Measurements from ENCODE around the gene ARL15. TPM values are rescaled to one million over a fixed set of nuclear protein-coding genes. Genes with fewer than 3 reads are reported as not detected.
"Not testable (repeated sequence)": the region's sequence is repeated elsewhere in the genome, so short reads cannot be mapped to it uniquely, and the experiment has no call there.

Gene ARL15
- 10.9 TPM for polyA plus RNA-seq

GRCh38 chr5:54310433-54311175 is at the start of gene ARL15:
TSS of gene ARL15 (minus strand) at chr5:54310573.
- Mint-ChIP-seq H3K27me3 (peaks cover 5% of the 10 kb centered on the region), H3K4me1 (peaks cover 10 to 14% (median 13%) of the 10 kb centered on the region in 3 donors), H3K36me3 (no peaks in the 10 kb centered on the region), H3K27ac (peak within 1 kb of the TSS; percentile 71 to 98 (median 91)), H3K9me3 (no peaks in the 10 kb centered on the region), H3K4me3 (peak within 1 kb of the TSS; percentile 93 to 99 (median 96))

DNA sequence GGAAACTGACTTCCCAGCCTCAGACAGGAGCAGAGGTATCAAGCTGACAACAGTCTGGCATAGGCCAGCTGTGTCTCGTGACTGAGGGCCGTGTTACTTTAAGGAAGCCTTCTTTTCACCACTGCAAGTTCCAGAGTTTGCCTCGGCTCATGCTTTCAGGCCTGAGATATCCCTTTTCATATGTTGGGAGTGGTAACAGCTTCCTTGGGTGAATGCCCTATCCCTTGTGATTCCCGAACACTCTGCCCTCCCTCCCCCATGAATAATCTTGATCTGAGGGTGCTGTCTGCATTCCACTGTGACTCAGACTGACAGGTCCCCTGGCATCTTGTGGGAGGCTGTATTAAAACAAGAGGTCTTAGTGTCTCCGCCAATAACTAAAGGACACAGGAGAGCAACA is 49.7 kb upstream of the ARL15 start:
- Mint-ChIP-seq H3K4me1 (peaks cover 0 to 5% (median 3%) of the 10 kb centered on the region in 3 donors), H3K36me3 (no peaks in the 10 kb centered on the region), H3K27me3 (peaks cover 24% of the 10 kb centered on the region), H3K27ac (no peak overlapping the region), H3K4me3 (no peak overlapping the region), H3K9me3 (peaks cover 4 to 9% (median 6%) of the 10 kb centered on the region in 3 donors)

DNA sequence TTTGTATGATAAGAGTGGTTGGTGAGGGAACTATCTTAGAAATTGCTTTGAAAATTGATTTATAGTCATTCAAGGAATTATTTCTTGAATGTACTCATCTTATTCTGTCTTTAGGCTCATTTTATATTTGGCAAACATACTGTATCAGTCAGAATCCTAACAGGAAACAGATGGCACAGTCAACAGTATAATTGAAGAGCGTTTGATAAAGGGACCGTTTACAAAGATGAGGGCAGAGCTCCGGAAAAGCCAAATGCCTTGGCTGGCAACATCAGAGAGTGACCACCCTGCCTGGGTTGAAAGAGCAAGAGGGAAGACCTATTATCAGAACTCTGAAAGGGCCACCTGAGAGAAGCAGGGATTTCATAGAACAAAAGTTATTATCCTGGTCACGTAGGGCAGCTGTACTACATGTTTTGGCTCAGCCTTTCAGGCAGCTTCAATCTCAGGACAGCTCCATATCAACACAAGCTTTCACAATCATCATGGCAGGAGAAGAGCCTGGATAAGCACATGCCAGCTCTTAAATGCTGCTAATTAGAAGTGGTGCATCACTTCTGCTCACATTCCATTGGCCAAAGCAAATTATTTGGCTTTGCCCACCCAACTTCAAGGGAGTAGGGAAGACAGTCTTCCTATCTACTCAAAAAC is 47.2 kb upstream of the ARL15 start:
- Mint-ChIP-seq H3K9me3 (peaks cover 9 to 27% (median 11%) of the 10 kb centered on the region in 3 donors), H3K4me1 (no peaks in the 10 kb centered on the region), H3K36me3 (no peaks in the 10 kb centered on the region), H3K27me3 (peaks cover 22% of the 10 kb centered on the region), H3K27ac (no peak overlapping the region), H3K4me3 (no peak overlapping the region)

GRCh38 chr5:54353933-54354564 is 43.7 kb upstream of the ARL15 start:
- not testable (repeated sequence) for H3K27me3 Mint-ChIP-seq, H3K36me3 Mint-ChIP-seq, H3K4me1 Mint-ChIP-seq, H3K4me3 Mint-ChIP-seq, H3K27ac Mint-ChIP-seq
- peaks cover 11 to 28% (median 13%) of the 10 kb centered on the region in 3 donors for H3K9me3 Mint-ChIP-seq

DNA sequence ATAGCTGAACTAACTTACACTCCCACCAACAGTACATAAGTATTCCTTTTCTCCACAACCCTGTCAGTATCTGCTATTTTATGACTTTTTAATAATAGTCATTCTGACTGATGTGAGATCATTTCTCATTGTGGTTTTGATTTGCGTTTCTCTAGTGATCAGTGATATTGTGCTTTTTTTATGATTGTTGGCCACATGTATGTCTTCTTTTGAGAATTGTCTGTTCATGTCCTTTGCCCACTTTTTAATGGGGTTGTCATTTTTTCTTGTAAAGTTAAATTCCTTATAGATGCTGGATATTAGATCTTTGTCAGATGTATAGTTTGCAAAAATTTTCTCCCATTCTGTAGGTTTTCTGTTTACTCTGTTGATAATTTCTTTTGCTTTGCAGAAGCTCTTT is 42.2 kb upstream of the ARL15 start:
- H3K4me1 Mint-ChIP-seq, H3K27ac Mint-ChIP-seq, H3K4me3 Mint-ChIP-seq, H3K27me3 Mint-ChIP-seq, H3K36me3 Mint-ChIP-seq: not testable (repeated sequence)
- peaks cover 11 to 28% (median 13%) of the 10 kb centered on the region in 3 donors for H3K9me3 Mint-ChIP-seq

DNA sequence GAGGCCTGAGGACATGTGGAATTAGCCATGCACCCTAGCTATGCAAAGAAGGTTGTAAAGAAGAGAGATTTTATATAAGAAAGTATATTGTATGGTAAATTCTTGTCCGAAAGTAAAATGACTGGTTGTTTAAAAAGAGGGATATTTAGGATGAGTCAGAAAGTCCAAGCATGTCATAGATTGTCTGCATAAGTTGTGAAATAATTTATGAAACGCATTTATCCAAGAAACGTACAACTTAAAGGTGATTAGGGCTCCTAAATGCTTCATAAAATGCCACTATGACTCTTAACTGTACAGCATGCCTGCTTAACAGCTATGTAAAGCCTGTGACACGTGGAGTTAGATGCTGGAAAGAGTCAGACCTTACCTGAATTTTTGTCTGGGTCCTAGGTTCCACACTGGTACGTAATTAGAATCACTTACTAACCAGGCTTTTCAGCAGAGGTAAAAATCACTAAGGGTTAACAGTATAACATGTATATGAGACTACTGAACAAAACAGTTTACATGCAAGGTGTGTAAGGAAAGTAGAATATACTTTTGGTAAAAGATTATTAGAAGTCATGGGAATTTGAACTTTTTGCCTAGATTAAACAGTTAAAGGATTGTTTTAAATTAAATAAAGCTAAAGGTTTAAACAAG is 37.0 kb upstream of the ARL15 start:
- Mint-ChIP-seq H3K36me3 (peaks cover 1% of the 10 kb centered on the region), H3K27me3 (no peaks in the 10 kb centered on the region), H3K27ac (no peak overlapping the region)

DNA sequence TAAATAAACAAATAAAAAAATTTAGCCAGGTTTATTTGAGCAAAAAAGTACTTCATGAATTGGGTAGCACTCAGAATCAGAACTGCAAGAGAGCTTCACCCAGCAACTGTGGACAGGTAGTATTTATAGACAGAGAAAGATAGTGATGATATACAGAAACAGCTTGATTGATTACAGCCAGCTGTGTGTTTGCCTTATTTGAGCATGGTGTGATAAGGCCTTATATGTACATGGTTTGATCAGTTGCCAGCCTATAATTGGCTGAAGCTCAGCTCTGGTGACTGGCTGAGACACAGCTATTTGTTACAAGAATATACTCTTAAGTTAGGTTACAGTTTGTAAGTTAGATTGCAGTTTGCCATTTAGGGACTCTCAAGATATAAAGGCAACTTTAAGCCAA is 34.3 kb upstream of the ARL15 start:
- Mint-ChIP-seq H3K4me3 (no peak overlapping the region), H3K27me3 (no peaks in the 10 kb centered on the region), H3K9me3 (peaks cover 6 to 17% (median 7%) of the 10 kb centered on the region in 3 donors), H3K36me3 (peaks cover 1% of the 10 kb centered on the region), H3K4me1 (peaks cover 0 to 1% (median 0%) of the 10 kb centered on the region in 3 donors), H3K27ac (no peak overlapping the region)

More for the DNA sequence above, 37.0 kb upstream of the ARL15 start:
- Mint-ChIP-seq H3K4me3 (no peak overlapping the region), H3K4me1 (no peaks in the 10 kb centered on the region), H3K9me3 (peaks cover 4 to 17% (median 9%) of the 10 kb centered on the region in 3 donors)

DNA sequence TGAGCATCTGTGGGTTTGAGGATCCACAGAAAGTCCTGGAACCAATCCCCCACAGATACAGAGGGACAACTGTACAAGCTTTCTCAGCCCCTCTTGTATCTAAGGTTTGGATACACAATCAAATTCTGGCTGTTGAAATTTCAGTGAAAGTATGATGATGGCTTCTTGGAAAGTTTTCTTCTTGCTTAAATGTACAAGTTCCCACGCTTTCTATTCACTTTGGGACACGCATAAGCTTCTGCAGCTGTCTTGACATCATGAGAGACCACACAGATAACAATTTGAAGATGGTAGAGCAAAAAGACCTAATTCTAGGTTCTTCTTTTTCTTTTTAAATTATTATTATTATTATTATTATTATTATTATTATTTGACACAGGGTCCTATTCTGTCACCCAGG is 31.6 kb upstream of the ARL15 start:
- peaks cover 3% of the 10 kb centered on the region for H3K27me3 Mint-ChIP-seq
- peaks cover 1% of the 10 kb centered on the region for H3K36me3 Mint-ChIP-seq
- peaks cover 0 to 1% (median 0%) of the 10 kb centered on the region in 3 donors for H3K4me1 Mint-ChIP-seq
- H3K27ac Mint-ChIP-seq = no peak overlapping the region
- H3K4me3 Mint-ChIP-seq = no peak overlapping the region
- peaks cover 8 to 14% (median 10%) of the 10 kb centered on the region in 3 donors for H3K9me3 Mint-ChIP-seq

DNA sequence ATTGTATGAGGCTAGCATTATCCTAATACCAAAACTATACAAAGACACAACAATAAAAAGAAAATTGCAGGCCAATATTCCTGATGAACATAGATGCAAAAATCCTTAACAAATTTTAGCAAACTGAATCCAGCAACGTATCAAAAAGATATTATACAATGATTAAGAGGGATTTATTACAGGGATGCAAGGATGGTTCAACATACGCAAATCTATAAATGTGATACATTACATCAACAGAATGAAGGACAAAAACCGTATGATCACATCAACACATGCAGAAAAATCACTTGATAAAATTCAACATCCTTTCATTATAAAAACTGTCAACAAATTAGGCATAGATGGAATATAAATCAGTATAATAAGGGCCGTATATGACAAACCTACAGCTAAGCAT is 27.1 kb upstream of the ARL15 start:
- Mint-ChIP-seq H3K27me3 (peaks cover 5% of the 10 kb centered on the region), H3K4me1 (peaks cover 0 to 1% (median 0%) of the 10 kb centered on the region in 3 donors), H3K4me3 (no peak overlapping the region), H3K36me3 (no peaks in the 10 kb centered on the region), H3K9me3 (peaks cover 12 to 23% (median 22%) of the 10 kb centered on the region in 3 donors), H3K27ac (no peak overlapping the region)

DNA sequence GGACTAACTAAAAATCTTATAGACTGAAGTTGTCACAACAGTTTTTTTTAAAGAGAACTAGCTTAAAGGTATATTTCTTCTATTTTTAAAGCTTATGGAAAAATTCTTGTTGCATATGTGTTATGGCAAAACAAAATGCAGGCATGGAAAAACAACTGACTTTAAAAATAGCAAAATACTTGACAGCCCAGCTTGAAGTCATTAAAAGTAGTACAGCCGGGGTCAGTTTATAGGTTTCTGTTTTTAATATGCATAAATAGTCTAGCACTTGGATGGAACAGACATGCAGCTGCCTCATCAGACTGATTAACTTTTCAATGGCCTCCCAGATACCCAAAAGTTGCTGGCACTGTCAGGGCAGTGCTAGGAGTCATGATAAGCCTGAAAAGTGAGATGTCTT is 22.3 kb upstream of the ARL15 start:
- peaks cover 7 to 23% (median 22%) of the 10 kb centered on the region in 3 donors for H3K9me3 Mint-ChIP-seq
- H3K4me1 Mint-ChIP-seq = no peaks in the 10 kb centered on the region
- H3K36me3 Mint-ChIP-seq = no peaks in the 10 kb centered on the region
- no peak overlapping the region for H3K27ac Mint-ChIP-seq
- H3K27me3 Mint-ChIP-seq = peaks cover 15% of the 10 kb centered on the region
- no peak overlapping the region for H3K4me3 Mint-ChIP-seq

DNA sequence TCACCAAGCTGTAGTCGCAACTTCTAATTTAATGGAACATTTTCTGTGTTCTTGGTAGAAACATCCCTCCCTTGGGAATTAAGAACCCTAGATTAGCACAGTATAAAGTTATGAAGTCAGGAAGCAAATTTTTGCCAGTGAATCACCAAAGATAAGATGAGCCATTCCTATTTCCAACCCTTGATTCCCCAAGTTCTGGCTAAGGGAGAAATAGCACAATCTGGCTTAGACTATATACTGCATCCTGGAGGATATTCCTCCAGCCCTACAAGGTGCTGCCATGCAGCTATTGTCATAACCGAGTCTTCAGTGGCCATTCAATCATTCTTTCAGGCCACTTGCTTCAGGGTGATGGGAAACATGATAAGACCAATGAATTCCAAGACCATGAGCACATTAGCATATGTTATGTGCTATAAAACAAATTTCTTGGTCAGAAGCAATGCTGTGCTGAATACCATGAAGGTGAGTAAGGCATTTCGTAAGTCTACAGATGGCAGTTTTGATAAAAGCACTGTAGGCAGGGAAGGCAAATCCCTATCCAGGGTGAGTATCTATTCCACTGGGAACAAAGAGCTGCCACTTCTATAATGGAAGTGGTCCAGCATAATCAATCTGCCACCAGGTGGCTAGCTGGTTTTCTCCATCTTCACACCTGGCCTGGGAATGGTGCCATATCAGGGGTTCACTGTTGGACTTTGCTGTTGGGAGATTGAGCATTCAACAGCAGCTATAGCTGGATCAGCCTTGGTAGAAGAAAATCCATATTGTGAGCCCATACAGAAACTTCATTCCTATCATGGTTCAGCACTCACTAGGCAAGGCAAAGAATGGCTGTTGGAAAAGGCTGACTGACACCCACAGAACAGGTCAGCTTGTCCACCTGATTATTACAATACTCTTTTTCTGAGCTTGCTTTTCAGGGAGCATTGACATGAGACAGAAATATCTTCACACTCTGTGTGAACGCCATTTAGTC is 19.6 kb upstream of the ARL15 start:
- no peak overlapping the region for H3K4me3 Mint-ChIP-seq
- H3K27ac Mint-ChIP-seq = no peak overlapping the region
- peaks cover 17% of the 10 kb centered on the region for H3K27me3 Mint-ChIP-seq
- H3K36me3 Mint-ChIP-seq = no peaks in the 10 kb centered on the region
- H3K9me3 Mint-ChIP-seq = peaks cover 2 to 7% (median 6%) of the 10 kb centered on the region in 3 donors
- no peaks in the 10 kb centered on the region for H3K4me1 Mint-ChIP-seq

GRCh38 chr5:54326662-54327270 is 16.4 kb upstream of the ARL15 start:
- peaks cover 13% of the 10 kb centered on the region for H3K27me3 Mint-ChIP-seq
- H3K4me1 Mint-ChIP-seq = no peaks in the 10 kb centered on the region
- H3K27ac Mint-ChIP-seq = no peak overlapping the region
- no peaks in the 10 kb centered on the region for H3K36me3 Mint-ChIP-seq
- no peak overlapping the region for H3K4me3 Mint-ChIP-seq
- H3K9me3 Mint-ChIP-seq = peaks cover 0 to 2% (median 0%) of the 10 kb centered on the region in 3 donors

DNA sequence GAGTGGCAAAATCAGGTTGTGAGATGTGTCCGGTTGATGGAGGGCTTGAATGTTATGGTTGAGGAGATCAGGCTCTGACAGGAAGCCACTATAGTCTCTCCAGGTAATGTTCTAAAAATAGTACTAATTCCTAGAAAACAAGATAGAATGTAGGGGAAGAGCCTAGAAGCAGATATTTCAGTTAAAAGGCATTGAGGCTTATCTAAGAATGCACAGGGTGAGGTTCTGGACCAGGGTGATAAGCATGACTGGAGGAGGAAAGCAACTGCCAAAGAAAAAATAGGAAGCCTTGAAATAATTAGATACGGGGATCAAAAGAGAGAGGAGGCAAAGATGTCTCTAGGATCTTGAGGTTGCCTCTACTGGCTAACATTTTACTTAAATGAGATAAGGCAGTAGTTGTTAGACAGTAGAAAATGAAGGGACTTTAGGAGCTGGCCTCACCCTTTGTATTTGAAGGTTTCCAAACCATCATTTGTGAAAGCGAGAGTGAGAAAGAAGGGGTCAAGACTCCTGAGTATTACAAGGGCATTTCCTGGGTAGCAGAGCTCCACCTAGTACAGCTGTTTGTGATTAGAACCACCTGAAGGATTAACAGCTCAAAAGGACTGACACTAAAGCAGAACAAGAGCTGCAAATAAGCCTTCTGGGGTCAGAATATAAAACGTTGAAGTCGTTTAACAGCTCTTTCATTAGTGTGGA is 15.4 kb upstream of the ARL15 start:
- no peak overlapping the region for H3K27ac Mint-ChIP-seq
- peaks cover 7% of the 10 kb centered on the region for H3K27me3 Mint-ChIP-seq
- H3K9me3 Mint-ChIP-seq = peaks cover 0 to 2% (median 0%) of the 10 kb centered on the region in 3 donors
- H3K36me3 Mint-ChIP-seq = no peaks in the 10 kb centered on the region
- H3K4me1 Mint-ChIP-seq = no peaks in the 10 kb centered on the region
- no peak overlapping the region for H3K4me3 Mint-ChIP-seq
